ENCODE data around the gene MYO18B. TPM values are rescaled to one million over a fixed set of nuclear protein-coding genes. Genes with fewer than 3 reads are reported as not detected.
A peak's percentile ranks its signal among the peaks of the same experiment; 100 is the strongest.

Gene MYO18B
- polyA plus RNA-seq, 3 donors = not detected

- Mint-ChIP-seq H3K4me3 (no peak overlapping the region), H3K4me1 (no peaks in the 10 kb centered on the region), H3K27ac (peak overlapping the region in 1 of 7 donors; percentile 10), H3K9me3 (peaks cover 0 to 5% (median 3%) of the 10 kb centered on the region in 7 donors), H3K36me3 (no peaks in the 10 kb centered on the region), H3K27me3 (ENCODE audit: low read depth in 3 of 3) (peaks cover 4 to 5% (median 4%) of the 10 kb centered on the region in 3 donors)
- Histone ChIP-seq H3K79me2 (ENCODE audit: insufficient read depth, low read length) (no peaks in the 10 kb centered on the region), H3K4me2 (replicated peaks; ENCODE audit: extremely low read depth, low read length, poor library complexity, severe bottlenecking) (no peak overlapping the region), H3K9ac (ENCODE audit: insufficient read depth, low read length, poor library complexity, severe bottlenecking) (no peak overlapping the region), H3K4me3 (replicated peaks in 1 of 3; ENCODE audit: low read depth in 2 of 3, low read length in 3 of 3) (no peak overlapping the region), H3K4me1 (ENCODE audit: control insufficient read depth in 1 of 2, insufficient read depth in 2 of 2, low read length in 2 of 2) (no peaks in the 10 kb centered on the region), H3K27ac (ENCODE audit: low read depth in 1 of 2, low read length in 2 of 2) (no peak overlapping the region), H3K9me3 (replicated peaks in 1 of 2; ENCODE audit: control insufficient read depth in 1 of 2, insufficient read depth in 1 of 2, low read length in 2 of 2) (no peaks in the 10 kb centered on the region), H2AFZ (ENCODE audit: insufficient read depth, low read depth, low read length, poor library complexity, severe bottlenecking) (no peak overlapping the region), H3K27me3 (ENCODE audit: control insufficient read depth in 2 of 2, insufficient read depth in 2 of 2, low read length in 2 of 2) (peaks cover 0 to 2% of the 10 kb centered on the region in 2 donors), H4K20me1 (ENCODE audit: insufficient read depth, low read length) (no peaks in the 10 kb centered on the region), H3K36me3 (replicated peaks in 1 of 2; ENCODE audit: control insufficient read depth in 1 of 2, insufficient read depth in 2 of 2, low read length in 2 of 2) (no peaks in the 10 kb centered on the region)
- intact Hi-C loops (cut with micrococcal nuclease) = no loop called here
- WGBS (ENCODE audit: insufficient coverage) = 87% methylated on average over 10 of the region's 10 CpGs
- DNase-seq = no peak
- TF ChIP-seq CTCF (IDR thresholded peaks at IDR 0.05) = no peak
Measured at GRCh38 chr22:25922141-25922540, 180.2 kb downstream of the MYO18B start.

- H3K27ac Mint-ChIP-seq = no peak overlapping the region
Measured at GRCh38 chr22:25923914-25924313, 181.9 kb downstream of the MYO18B start.

More at GRCh38 chr22:25923914-25924313, 181.9 kb downstream of the MYO18B start:
- intact Hi-C loops (cut with micrococcal nuclease) = no loop called here
- Histone ChIP-seq H3K27ac (ENCODE audit: low read depth in 1 of 2, low read length in 2 of 2) (no peak overlapping the region), H3K36me3 (replicated peaks in 1 of 2; ENCODE audit: control insufficient read depth in 1 of 2, insufficient read depth in 2 of 2, low read length in 2 of 2) (no peaks in the 10 kb centered on the region), H4K20me1 (ENCODE audit: insufficient read depth, low read length) (no peaks in the 10 kb centered on the region), H2AFZ (ENCODE audit: insufficient read depth, low read depth, low read length, poor library complexity, severe bottlenecking) (no peak overlapping the region), H3K4me2 (replicated peaks; ENCODE audit: extremely low read depth, low read length, poor library complexity, severe bottlenecking) (no peak overlapping the region), H3K9ac (ENCODE audit: insufficient read depth, low read length, poor library complexity, severe bottlenecking) (no peak overlapping the region), H3K4me1 (ENCODE audit: control insufficient read depth in 1 of 2, insufficient read depth in 2 of 2, low read length in 2 of 2) (no peaks in the 10 kb centered on the region), H3K79me2 (ENCODE audit: insufficient read depth, low read length) (no peaks in the 10 kb centered on the region), H3K9me3 (replicated peaks in 1 of 2; ENCODE audit: control insufficient read depth in 1 of 2, insufficient read depth in 1 of 2, low read length in 2 of 2) (no peaks in the 10 kb centered on the region), H3K4me3 (replicated peaks in 1 of 3; ENCODE audit: low read depth in 2 of 3, low read length in 3 of 3) (no peak overlapping the region), H3K27me3 (ENCODE audit: control insufficient read depth in 2 of 2, insufficient read depth in 2 of 2, low read length in 2 of 2) (no peaks in the 10 kb centered on the region)
- Mint-ChIP-seq H3K4me3 (no peak overlapping the region), H3K36me3 (no peaks in the 10 kb centered on the region), H3K9me3 (peaks cover 5 to 12% (median 9%) of the 10 kb centered on the region in 7 donors), H3K27me3 (ENCODE audit: low read depth in 3 of 3) (peaks cover 4 to 16% (median 6%) of the 10 kb centered on the region in 3 donors), H3K4me1 (no peaks in the 10 kb centered on the region)
- DNase-seq = no peak
- WGBS (ENCODE audit: insufficient coverage) = 82% methylated on average over 7 of the region's 8 CpGs
- no peak for TF ChIP-seq CTCF (IDR thresholded peaks at IDR 0.05)
